ENCODE measurements around the gene PCBD2. TPM values are rescaled to one million over a fixed set of nuclear protein-coding genes. Genes with fewer than 3 reads are reported as not detected.
A peak's percentile ranks its signal among the peaks of the same experiment; 100 is the strongest.

PCBD2 gene
- total and polyA plus RNA-seq, 2 donors (not counting 1 experiment from before 2014, with no cell fraction given), result 3.8 to 5.4 TPM

- Histone ChIP-seq H3K27me3 (ENCODE audit: control insufficient read depth, insufficient read depth, low read length) (no peaks in the 10 kb centered on the region), H3K4me1 (ENCODE audit: control insufficient read depth, extremely low read depth, insufficient read depth, low read length) (no peaks in the 10 kb centered on the region), H3K4me2 (ENCODE audit: extremely low read depth, insufficient read depth, low read length) (no peak overlapping the region), H3K79me2 (ENCODE audit: control insufficient read depth, insufficient read depth, low read length) (no peaks in the 10 kb centered on the region), H4K20me1 (ENCODE audit: control insufficient read depth, extremely low read depth, insufficient read depth, low read length) (no peaks in the 10 kb centered on the region), H3K9ac (ENCODE audit: insufficient read depth, low read length) (no peak overlapping the region), H2AFZ (ENCODE audit: low read length) (no peak overlapping the region), H3K27ac (ENCODE audit: insufficient read depth, low read length) (no peak overlapping the region), H3K36me3 (ENCODE audit: control insufficient read depth, insufficient read depth, low read length) (no peaks in the 10 kb centered on the region), H3K4me3 (replicated peaks in 1 of 4; ENCODE audit: control extremely low read depth in 1 of 4, insufficient read depth in 1 of 4, low read depth in 3 of 4, low read length in 4 of 4) (no peak overlapping the region), H3K9me3 (ENCODE audit: control insufficient read depth, insufficient read depth, low read depth, low read length) (no peaks in the 10 kb centered on the region)
- peak in 1 of 2 donors; percentile 19 for DNase-seq (ENCODE audit: low read depth in 2 of 2)
- TF ChIP-seq, protein P1, sequence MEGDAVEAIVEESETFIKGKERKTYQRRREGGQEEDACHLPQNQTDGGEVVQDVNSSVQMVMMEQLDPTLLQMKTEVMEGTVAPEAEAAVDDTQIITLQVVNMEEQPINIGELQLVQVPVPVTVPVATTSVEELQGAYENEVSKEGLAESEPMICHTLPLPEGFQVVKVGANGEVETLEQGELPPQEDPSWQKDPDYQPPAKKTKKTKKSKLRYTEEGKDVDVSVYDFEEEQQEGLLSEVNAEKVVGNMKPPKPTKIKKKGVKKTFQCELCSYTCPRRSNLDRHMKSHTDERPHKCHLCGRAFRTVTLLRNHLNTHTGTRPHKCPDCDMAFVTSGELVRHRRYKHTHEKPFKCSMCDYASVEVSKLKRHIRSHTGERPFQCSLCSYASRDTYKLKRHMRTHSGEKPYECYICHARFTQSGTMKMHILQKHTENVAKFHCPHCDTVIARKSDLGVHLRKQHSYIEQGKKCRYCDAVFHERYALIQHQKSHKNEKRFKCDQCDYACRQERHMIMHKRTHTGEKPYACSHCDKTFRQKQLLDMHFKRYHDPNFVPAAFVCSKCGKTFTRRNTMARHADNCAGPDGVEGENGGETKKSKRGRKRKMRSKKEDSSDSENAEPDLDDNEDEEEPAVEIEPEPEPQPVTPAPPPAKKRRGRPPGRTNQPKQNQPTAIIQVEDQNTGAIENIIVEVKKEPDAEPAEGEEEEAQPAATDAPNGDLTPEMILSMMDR (conservative IDR thresholded peaks at IDR 0.05 in 1 of 2, IDR thresholded peaks at IDR 0.05 in 1 of 2; ENCODE audit: low read depth in 1 of 2, low read length in 2 of 2), result no peak
- TF ChIP-seq EZH2 (IDR thresholded peaks at IDR 0.05; ENCODE audit: low read length, missing control alignments), result no peak
Observed at GRCh38 chr5:134975843-134976242, 70.9 kb downstream of the PCBD2 start.

GRCh38 chr5:134976841-134977240 lies 71.9 kb downstream of the PCBD2 start:
- Histone ChIP-seq H4K20me1 (ENCODE audit: control insufficient read depth, extremely low read depth, insufficient read depth, low read length) (no peaks in the 10 kb centered on the region), H2AFZ (ENCODE audit: low read length) (no peak overlapping the region), H3K36me3 (ENCODE audit: control insufficient read depth, insufficient read depth, low read length) (no peaks in the 10 kb centered on the region), H3K27ac (ENCODE audit: insufficient read depth, low read length) (no peak overlapping the region), H3K27me3 (ENCODE audit: control insufficient read depth, insufficient read depth, low read length) (no peaks in the 10 kb centered on the region), H3K9me3 (ENCODE audit: control insufficient read depth, insufficient read depth, low read depth, low read length) (no peaks in the 10 kb centered on the region), H3K4me1 (ENCODE audit: control insufficient read depth, extremely low read depth, insufficient read depth, low read length) (no peaks in the 10 kb centered on the region), H3K4me2 (ENCODE audit: extremely low read depth, insufficient read depth, low read length) (no peak overlapping the region), H3K79me2 (ENCODE audit: control insufficient read depth, insufficient read depth, low read length) (no peaks in the 10 kb centered on the region), H3K9ac (ENCODE audit: insufficient read depth, low read length) (no peak overlapping the region), H3K4me3 (replicated peaks in 1 of 4; ENCODE audit: control extremely low read depth in 1 of 4, insufficient read depth in 1 of 4, low read depth in 3 of 4, low read length in 4 of 4) (no peak overlapping the region)
- TF ChIP-seq, protein P1 (conservative IDR thresholded peaks at IDR 0.05 in 1 of 2, IDR thresholded peaks at IDR 0.05 in 1 of 2; ENCODE audit: low read depth in 1 of 2, low read length in 2 of 2), result no peak
- TF ChIP-seq EZH2 (IDR thresholded peaks at IDR 0.05; ENCODE audit: low read length, missing control alignments), result no peak
- no peak for DNase-seq (ENCODE audit: low read depth in 2 of 2)

DNA sequence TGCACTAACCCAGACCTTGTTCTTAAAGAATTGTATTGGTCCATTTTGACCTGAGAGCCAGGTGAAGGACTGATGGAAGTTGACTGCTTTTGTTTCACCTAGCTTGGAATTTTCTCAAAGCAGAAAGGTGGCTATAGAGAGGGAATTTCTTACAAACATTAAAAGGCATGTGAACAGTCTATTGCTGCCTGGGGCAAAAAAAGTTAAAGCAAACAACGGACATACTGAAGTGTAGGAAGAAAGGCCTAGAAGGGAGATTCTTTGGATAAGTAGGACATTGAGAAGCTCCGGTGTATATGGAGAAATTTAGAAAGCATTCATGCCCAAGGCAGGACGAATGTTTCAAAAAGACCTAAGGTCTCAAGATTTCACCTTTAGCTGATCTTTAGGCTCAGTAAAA lies 74.5 kb downstream of the PCBD2 start:
- H3K4me1 ChIP-seq (ENCODE audit: control insufficient read depth, extremely low read depth, insufficient read depth, low read length), result no peaks in the 10 kb centered on the region
- TF ChIP-seq, protein P1 (conservative IDR thresholded peaks at IDR 0.05 in 1 of 2, IDR thresholded peaks at IDR 0.05 in 1 of 2; ENCODE audit: low read depth in 1 of 2, low read length in 2 of 2), result no peak
- no peak for TF ChIP-seq EZH2 (IDR thresholded peaks at IDR 0.05; ENCODE audit: low read length, missing control alignments)
- no peaks in the 10 kb centered on the region for H3K36me3 ChIP-seq (ENCODE audit: control insufficient read depth, insufficient read depth, low read length)
- H3K9ac ChIP-seq (ENCODE audit: insufficient read depth, low read length), result no peak overlapping the region
- no peak overlapping the region for H3K4me3 ChIP-seq (replicated peaks in 1 of 4; ENCODE audit: control extremely low read depth in 1 of 4, insufficient read depth in 1 of 4, low read depth in 3 of 4, low read length in 4 of 4)
- no peak overlapping the region for H3K4me2 ChIP-seq (ENCODE audit: extremely low read depth, insufficient read depth, low read length)
- no peaks in the 10 kb centered on the region for H3K79me2 ChIP-seq (ENCODE audit: control insufficient read depth, insufficient read depth, low read length)
- H4K20me1 ChIP-seq (ENCODE audit: control insufficient read depth, extremely low read depth, insufficient read depth, low read length), result no peaks in the 10 kb centered on the region
- H2AFZ ChIP-seq (ENCODE audit: low read length), result no peak overlapping the region
- no peak for DNase-seq (ENCODE audit: low read depth in 2 of 2)
- H3K27ac ChIP-seq (ENCODE audit: insufficient read depth, low read length), result no peak overlapping the region
- no peaks in the 10 kb centered on the region for H3K27me3 ChIP-seq (ENCODE audit: control insufficient read depth, insufficient read depth, low read length)
- H3K9me3 ChIP-seq (ENCODE audit: control insufficient read depth, insufficient read depth, low read depth, low read length), result no peaks in the 10 kb centered on the region

Measured in fibroblast of lung (primary cell).